ENCODE measurements around the gene STX10.

DNA sequence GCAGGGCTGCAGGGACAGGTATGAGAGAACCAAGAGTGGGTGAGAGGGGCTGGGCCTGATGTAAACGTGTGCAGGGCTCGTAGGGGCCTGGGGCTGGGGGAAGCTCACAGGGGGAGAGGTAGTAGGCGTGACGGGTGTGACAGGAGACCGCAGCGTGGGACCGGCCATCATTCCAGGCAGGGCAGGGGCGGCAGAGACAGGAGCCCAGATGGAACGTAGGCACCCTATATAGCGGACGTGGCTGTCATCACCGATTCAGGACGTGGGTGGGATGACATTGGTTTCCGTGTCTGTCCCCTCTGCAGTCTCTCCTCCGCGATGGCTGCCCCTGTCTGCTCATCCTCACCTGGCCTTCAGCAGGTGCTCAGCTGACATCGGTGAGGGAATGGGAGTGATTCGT, 48.5 kb upstream of the STX10 start:
- TF ChIP-seq CTCF (IDR thresholded peaks at IDR 0.05; ENCODE audit: low read depth, low read length, poor library complexity, severe bottlenecking) (no peak), EZH2phosphoT487 (IDR thresholded peaks at IDR 0.05; ENCODE audit: borderline replicate concordance, low read length) (no peak)

Data from DOHH2 (cell line).